Fibroblast of mammary gland (primary cell): ENCODE results near the gene TATDN3.

Experiments
- DNase-seq: peaks from one replicate; pipeline ENCODE4 v3.0.0-alpha.2; 2010; ENCODE audit warnings: low read depth
- H3K4me3 ChIP-seq: 2 replicates; pipeline ENCODE4 v1.5.1; 2011; ENCODE audit warnings: low read depth, mild to moderate bottlenecking, low read length, moderate library complexity; ENCODE audit not compliant: control insufficient read depth
- CTCF ChIP-seq: conservative IDR thresholded peaks from 2 replicates; pipeline ENCODE4 v1.5.1; 2011; ENCODE audit warnings: low read depth, low read length, inconsistent platforms; ENCODE audit not compliant: control insufficient read depth, insufficient read depth

TATDN3 gene

GRCh38 chr1:212847549-212847948 lies 55.9 kb downstream of the TATDN3 start, which contains the start of gene SPATA45:
TSS of gene SPATA45 (minus strand) at chr1:212847649. CDS start at chr1:212836149, 11,500 bp downstream.
- DNase-seq = no peak
- TF ChIP-seq CTCF = no peak
- H3K4me3 ChIP-seq = no peak within 1 kb of the TSS

DNA sequence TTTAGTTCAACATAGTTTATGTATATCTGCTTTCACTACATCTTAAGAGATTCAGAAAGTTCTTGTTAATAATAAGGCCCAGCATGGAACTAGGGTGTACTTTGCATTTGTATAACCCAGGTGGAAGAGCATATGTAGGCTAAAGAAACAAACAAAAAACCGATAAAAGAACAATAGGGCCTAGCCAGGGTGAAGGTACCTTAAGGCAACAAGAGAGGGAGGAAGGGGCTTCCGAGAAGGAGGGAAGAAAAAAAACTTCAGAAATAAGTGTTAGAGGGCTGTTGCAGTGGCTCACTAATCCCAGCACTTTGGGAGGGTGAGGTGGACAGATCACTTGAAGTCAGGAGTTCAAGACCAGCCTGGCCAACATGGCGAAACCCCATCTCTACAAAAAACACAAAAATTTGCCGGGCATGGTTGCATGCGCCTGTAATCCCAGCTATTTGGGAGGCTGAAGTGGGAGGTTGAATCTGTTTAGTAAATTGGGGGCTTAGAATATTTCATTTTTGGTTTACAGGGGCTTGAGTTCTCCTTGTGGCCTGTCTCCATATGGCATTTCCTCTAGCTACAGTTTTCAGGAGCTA lies 60.5 kb downstream of the TATDN3 start:
- no peak overlapping the region for H3K4me3 ChIP-seq
- DNase-seq = no peak
- no peak for TF ChIP-seq CTCF

DNA sequence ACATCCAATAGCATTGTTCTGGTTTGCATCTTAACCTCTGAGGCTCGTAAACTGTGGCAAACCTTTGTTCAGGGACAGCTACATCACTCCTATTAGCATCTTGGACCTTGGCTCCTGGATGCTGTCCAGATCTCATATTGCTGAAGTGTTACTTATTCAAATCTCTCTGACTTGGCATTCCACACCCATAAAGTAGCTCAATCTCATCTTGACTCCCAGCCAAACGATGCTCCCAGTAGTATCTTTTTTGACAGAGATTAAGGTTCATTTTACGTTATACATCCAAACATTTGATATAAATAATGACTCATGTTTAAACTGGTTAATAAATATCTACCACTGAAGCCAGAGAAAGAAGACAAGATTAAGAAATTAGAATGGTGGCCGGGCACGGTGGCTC lies 62.0 kb downstream of the TATDN3 start:
- DNase-seq = no peak
- H3K4me3 ChIP-seq = no peak overlapping the region
- TF ChIP-seq CTCF = no peak

DNA sequence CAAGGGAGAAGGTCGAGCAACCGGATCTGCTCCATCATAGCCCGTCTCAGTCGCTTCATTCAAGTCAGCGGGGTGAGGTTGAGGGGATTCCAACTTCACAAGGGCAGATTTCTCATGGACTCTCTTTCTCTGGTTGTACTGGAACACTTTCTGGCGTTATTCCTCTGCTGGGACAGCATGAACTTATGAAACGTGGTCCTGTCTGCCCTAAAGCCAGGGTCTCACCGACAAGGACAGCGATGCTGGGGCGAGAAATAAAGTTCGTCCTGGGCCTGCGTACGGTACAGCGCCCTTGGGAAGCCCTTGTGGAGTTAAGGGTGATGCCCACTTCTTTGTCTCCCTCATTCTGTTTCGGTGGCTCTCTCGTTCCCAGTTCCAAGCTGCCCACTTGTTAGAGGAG lies 65.1 kb downstream of the TATDN3 start:
- no peak overlapping the region for H3K4me3 ChIP-seq
- DNase-seq = no peak
- TF ChIP-seq CTCF = no peak

GRCh38 chr1:212857992-212858460 lies 66.3 kb downstream of the TATDN3 start, which contains the start of gene FLVCR1:
TSS of gene FLVCR1 (plus strand) at chr1:212858275. CDS start at chr1:212858453, 178 bp downstream.
- H3K4me3 ChIP-seq = peak within 1 kb of the TSS; percentile 66
- no peak for TF ChIP-seq CTCF
- peak; percentile 93 for DNase-seq

GRCh38 chr1:212858461-212859265 lies 67.0 kb downstream of the TATDN3 start:
- peak overlapping the region; percentile 66 for H3K4me3 ChIP-seq
- no peak for TF ChIP-seq CTCF
- peak; percentile 30 for DNase-seq
